OCI-LY3 (cell line): ENCODE measurements around the gene SULT4A1.

ENCODE experiments used
- EZH2phosphoT487 ChIP-seq: fragments of 200-600 bp; shearing (Covaris generic); IDR thresholded peaks from 2 replicates; pipeline ENCODE4 v1.6.1; 2018; ENCODE audit warnings: antibody characterized with exemption, mixed run types, low read depth
- TF ChIP-seq, protein P1 (sequence below): fragments of 200-600, 300-600 bp; sonication (generic); IDR thresholded peaks from 2 replicates; pipeline ENCODE4 v1.5.1; 2014; ENCODE audit warnings: antibody characterized with exemption, low read length, low read depth

DNA sequence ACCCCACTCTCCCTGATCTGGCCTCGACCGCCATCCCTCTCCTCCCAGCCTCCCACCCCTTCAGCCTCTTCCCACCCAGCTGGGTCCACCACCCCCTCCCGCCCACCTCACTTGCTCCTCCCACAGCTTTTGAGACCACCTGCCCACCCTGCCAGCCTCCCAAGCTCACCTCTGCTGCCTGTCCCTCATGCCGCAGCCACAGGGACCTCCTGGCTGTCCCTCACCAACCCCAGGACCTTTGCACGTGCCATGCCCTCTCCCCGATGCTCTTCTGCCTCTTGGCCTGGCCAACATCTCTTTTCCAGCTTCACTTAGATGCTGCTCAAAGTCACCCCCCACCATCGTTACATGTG is 23.0 kb upstream of the SULT4A1 start:
- no peak for TF ChIP-seq EZH2phosphoT487
- TF ChIP-seq, protein P1, sequence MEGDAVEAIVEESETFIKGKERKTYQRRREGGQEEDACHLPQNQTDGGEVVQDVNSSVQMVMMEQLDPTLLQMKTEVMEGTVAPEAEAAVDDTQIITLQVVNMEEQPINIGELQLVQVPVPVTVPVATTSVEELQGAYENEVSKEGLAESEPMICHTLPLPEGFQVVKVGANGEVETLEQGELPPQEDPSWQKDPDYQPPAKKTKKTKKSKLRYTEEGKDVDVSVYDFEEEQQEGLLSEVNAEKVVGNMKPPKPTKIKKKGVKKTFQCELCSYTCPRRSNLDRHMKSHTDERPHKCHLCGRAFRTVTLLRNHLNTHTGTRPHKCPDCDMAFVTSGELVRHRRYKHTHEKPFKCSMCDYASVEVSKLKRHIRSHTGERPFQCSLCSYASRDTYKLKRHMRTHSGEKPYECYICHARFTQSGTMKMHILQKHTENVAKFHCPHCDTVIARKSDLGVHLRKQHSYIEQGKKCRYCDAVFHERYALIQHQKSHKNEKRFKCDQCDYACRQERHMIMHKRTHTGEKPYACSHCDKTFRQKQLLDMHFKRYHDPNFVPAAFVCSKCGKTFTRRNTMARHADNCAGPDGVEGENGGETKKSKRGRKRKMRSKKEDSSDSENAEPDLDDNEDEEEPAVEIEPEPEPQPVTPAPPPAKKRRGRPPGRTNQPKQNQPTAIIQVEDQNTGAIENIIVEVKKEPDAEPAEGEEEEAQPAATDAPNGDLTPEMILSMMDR, result no peak
